D341Med (cell line): Measurements from ENCODE around the gene ASMTL.
"Not testable (repeated sequence)": the region's sequence is repeated elsewhere in the genome, so short reads cannot be mapped to it uniquely, and the experiment has no call there.

Experiments used
- DNase-seq: peaks from one replicate; pipeline ENCODE4 v3.0.0; 2012; ENCODE audit warnings: low spot score

ASMTL gene

GRCh38 chrX:1482530-1482928, 29.8 kb upstream of the ASMTL start:
- not testable (repeated sequence) for DNase-seq

GRCh38 chrX:1481636-1482529, 29.2 kb upstream of the ASMTL start:
- DNase-seq: no peak

GRCh38 chrX:1480082-1480785, 27.5 kb upstream of the ASMTL start:
- no peak for DNase-seq

GRCh38 chrX:1477801-1478458, 25.2 kb upstream of the ASMTL start:
- no peak for DNase-seq

- DNase-seq: no peak
Observed at GRCh38 chrX:1477229-1477628, 24.5 kb upstream of the ASMTL start.

GRCh38 chrX:1476682-1477081, 24.0 kb upstream of the ASMTL start:
- no peak for DNase-seq

- no peak for DNase-seq
Observed at GRCh38 chrX:1475881-1476280, 23.2 kb upstream of the ASMTL start.

- DNase-seq: no peak
Observed at GRCh38 chrX:1475481-1475880, 22.8 kb upstream of the ASMTL start.

GRCh38 chrX:1474593-1474992, 21.9 kb upstream of the ASMTL start:
- DNase-seq: not testable (repeated sequence)

- DNase-seq: no peak
Observed at GRCh38 chrX:1472975-1473374, 20.3 kb upstream of the ASMTL start.

GRCh38 chrX:1468250-1468772, 15.6 kb upstream of the ASMTL start:
- peak; percentile 46 for DNase-seq

GRCh38 chrX:1466971-1467561, 14.4 kb upstream of the ASMTL start:
- no peak for DNase-seq

GRCh38 chrX:1466232-1466661, 13.5 kb upstream of the ASMTL start:
- no peak for DNase-seq

- DNase-seq: no peak
Observed at GRCh38 chrX:1465286-1466231, 12.8 kb upstream of the ASMTL start.

- DNase-seq: no peak
Observed at GRCh38 chrX:1464971-1465285, 12.2 kb upstream of the ASMTL start.

- no peak for DNase-seq
Observed at GRCh38 chrX:1464041-1464970, 11.6 kb upstream of the ASMTL start.

- no peak for DNase-seq
Observed at GRCh38 chrX:1463581-1463980, 10.9 kb upstream of the ASMTL start.

- DNase-seq: no peak
Observed at GRCh38 chrX:1462596-1463251, 10.0 kb upstream of the ASMTL start.

- no peak for DNase-seq
Observed at GRCh38 chrX:1462110-1462509, 9.4 kb upstream of the ASMTL start.

- DNase-seq: no peak
Observed at GRCh38 chrX:1455948-1456280, 3.2 kb upstream of the ASMTL start.
